Non-pigmented ciliary epithelial cell (primary cell): ENCODE results near the gene LAMA5.

Experiments used
- DNase-seq: peaks from one replicate; pipeline ENCODE4 v3.0.0-alpha.2; 2010; ENCODE audit warnings: low read depth

Gene LAMA5

GRCh38 chr20:62305149-62305764 lies 61.9 kb downstream of the LAMA5 start:
- no peak for DNase-seq

- no peak for DNase-seq
Observed at GRCh38 chr20:62304331-62305148, 62.6 kb downstream of the LAMA5 start.

- DNase-seq, result no peak
Observed at GRCh38 chr20:62303340-62304226, 63.5 kb downstream of the LAMA5 start.

GRCh38 chr20:62303062-62303339 lies 64.1 kb downstream of the LAMA5 start:
- DNase-seq, result no peak

GRCh38 chr20:62302341-62303061 lies 64.6 kb downstream of the LAMA5 start, which contains the start of gene ADRM1:
ADRM1 (plus strand) TSS chr20:62302997; CDS start chr20:62303569, 572 bp downstream.
- peak; percentile 82 for DNase-seq

- peak; percentile 68 for DNase-seq
Observed at GRCh38 chr20:62301773-62302340, 65.3 kb downstream of the LAMA5 start.

DNA sequence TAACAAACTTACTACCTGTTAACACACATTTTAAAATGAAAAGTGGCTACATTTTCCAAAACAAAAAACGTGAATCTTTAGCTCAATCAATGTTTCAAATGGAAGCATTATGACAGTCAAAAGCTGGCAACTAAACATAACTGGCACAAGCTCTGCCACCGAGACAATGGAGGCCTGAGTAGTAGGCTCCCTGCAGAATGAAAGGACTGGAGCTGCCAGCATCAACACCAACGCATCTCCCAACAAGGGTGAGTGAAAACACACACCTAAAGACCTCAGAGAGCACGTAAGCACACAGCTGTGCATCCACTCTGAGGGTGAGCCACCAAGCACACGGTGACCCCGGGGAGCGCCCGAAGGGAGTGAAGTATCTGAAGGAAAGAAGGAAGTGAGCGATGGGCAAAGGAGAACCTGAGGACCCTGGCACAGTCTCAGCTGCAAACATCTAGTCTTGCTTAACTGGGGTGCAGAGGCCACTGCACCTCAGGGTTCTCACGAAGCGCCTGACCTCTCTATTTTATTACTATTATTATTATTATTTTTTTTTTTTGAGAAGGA lies 65.9 kb downstream of the LAMA5 start:
- no peak for DNase-seq

- DNase-seq, result no peak
Observed at GRCh38 chr20:62300319-62300718, 66.8 kb downstream of the LAMA5 start.

DNA sequence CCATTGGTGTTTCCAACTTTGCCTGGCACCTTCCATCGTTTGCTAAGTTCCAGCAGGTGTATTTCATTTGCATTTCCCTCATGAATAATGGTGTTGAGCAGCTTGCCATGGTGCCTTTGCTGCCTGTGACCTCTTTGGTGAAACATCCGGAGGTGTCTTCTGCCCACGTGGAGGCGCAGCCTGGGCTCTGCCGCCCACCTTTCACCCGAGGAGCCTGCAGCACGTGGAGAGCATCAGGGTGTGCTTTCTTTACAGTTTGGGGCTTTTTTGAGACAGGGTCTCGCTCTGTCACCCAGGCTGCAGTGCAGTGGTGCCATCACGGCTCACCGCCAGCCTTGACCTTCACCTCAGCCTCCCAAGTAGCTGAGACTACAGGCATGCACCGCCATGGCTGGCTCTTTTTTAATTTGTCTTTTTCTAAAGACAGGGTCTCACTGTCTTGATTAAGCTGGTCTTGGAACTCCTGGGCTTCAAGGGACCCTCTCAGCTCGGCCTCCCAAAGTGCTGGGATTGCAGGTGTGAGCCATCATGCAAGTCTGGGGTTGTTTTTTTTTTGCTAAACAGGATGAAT lies 67.4 kb downstream of the LAMA5 start:
- no peak for DNase-seq

DNA sequence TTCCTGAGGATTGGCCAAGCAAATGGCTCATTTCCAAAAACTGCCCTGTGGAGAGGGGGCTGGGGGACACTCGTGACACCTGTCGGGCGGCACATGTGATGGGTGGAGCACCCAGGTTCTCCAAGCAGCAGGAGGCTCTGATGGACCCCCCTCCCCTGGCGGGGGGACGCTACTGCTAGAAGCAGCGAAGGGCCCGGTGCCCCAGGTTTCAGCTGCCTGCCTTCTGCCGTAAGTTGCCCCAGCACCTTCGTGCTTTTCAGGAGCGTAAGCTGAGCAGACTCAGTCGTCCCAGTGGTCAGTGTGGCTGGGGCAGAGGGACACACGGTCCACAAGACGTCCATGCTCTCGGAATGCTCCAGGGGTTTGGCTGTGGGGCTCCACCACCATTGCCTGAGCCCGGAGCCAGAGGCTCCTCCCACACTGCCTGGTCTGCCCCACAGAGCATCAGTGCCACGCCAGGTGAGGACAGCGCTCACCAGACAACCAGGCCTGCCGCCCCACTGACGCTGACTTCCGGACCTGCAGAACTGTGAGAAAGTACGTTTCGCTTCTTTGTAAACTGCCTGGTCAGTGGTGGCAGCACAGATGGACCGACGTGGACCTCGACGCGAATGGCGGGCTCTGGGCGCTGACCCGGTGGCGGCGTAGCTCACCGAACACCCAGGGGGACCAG lies 68.4 kb downstream of the LAMA5 start:
- no peak for DNase-seq

DNA sequence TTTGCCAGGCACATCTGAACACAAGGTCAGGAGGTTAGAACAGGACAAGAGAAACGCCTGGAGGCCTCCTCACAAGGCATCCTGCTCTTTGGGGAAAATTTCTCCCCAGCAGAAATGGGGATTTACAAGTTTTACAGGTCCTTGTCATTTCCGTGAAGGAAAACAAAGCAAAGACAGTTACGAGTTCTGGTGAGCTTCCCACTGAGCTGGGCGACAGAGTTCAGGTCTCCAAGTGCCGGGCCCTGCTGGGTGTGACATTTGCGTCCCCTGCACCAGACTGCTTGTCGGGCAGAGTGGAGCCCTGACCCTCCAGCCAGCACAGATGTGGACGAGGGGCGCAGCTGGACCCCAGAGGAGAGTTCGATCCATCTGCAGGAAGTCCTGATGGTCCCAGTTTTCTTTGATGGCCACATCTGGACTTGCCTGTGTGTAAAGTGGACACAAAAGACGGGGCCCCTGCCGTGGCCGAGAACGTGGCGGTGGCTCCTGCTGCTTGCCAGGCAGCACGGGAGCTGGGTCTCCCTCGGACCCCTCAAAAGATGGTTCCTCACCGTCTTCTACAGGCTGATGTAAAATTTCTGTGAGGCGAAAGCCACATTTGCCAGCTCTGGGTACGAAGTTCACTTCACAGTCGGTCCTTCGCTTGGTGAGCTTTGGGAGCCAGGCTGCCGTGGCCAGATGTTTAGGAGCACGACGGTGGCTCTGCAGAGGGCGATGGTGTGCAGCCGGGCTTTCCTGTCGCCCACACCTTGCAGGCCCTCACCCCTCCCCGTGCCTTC lies 69.5 kb downstream of the LAMA5 start:
- no peak for DNase-seq

GRCh38 chr20:62296724-62297448 lies 70.2 kb downstream of the LAMA5 start:
- DNase-seq, result no peak

GRCh38 chr20:62294516-62294915 lies 72.6 kb downstream of the LAMA5 start:
- DNase-seq, result no peak

DNA sequence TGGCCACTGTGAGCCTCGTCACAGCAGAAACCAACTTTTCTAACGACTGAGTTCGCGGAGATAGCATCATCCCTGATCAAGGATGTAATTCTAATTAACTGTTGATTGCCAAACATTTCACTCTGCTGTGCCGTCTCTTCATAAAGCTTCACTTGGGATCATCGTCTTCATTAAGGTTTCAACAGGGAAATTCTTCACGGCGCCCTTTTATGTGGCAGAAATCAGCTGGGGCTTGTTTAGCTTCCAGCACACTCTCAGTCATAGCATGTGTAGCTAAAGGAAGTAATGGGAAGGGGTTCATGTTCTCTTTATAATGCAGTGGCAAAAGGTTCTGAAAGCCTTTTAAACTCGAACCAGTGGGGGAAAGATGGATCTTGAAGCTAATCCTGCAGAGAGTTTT lies 73.2 kb downstream of the LAMA5 start:
- DNase-seq, result no peak

DNA sequence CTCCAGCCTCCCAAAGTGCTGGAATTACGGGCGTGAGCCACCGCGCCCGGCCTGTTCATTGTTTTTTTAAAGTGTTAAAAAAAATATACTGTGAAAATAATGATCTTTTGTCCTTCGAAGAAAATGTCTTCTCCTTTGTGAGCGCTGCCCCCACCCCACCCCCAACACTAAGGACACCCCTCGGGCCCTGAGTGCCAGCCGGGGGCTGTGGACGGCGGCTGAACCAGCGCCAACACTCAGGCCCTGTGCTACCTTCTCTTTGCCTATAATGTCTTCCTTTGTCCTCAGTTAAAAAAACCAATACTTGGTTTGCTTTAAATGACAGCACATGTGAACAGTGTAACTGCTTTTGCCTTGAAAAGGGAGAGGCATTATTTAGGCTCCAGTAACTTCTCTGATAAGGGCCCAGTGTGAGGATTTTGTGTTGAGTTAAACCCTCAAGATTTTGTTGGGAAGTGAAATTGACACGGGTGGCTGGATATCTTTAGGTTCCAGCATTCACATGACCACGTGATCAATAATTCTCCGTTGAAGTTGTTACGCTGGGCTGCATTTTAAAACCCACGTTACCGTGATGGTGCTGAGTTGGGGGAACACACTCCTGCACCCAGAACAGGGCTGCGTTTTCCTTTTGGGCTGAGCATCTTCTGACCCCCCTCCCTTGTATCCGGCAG lies 73.9 kb downstream of the LAMA5 start:
- DNase-seq, result no peak

GRCh38 chr20:62292108-62292507 lies 75.0 kb downstream of the LAMA5 start:
- no peak for DNase-seq

DNA sequence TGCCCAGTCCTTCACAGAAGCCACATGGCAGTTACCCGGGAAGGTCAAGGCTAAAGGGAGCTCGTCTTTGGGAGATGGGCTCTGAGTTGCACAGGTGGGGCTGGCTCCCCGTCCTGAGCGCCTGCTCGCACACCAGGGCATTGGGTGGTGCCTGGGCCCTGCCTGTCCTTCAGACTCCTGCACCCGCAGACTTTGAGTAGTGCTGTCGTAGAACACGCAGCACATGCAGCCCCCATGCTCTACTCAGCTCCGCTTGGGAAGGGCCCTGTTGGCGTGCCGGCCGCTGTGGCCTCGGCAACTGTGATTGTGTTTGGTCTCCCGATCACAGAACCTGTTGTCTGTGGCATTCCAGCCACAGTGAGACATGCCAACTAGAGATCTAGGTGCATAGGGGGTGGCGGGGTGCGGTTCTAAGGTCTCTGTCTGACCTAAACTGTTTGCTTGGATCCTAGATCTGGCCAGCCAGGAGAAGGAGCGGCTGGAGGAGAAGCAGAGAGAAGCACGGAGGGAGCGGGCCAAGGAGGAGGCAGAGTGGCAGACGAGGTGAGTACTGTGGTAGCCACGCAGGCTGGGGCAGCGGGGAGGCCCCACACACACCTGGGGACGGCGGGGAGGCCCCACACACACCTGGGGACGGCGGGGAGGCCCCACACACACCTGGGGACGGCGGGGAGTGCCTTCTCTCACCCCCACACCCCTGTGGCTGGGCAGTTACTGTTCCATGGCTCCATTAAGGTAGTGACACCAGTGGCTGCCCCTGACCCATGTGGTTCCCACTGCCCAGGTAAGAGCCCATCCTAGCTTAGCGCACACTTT lies 75.7 kb downstream of the LAMA5 start:
- DNase-seq, result no peak

GRCh38 chr20:62289898-62290297 lies 77.2 kb downstream of the LAMA5 start:
- DNase-seq, result no peak
